Measurements from ENCODE around the gene XKR7.

The XKR7 gene

DNA sequence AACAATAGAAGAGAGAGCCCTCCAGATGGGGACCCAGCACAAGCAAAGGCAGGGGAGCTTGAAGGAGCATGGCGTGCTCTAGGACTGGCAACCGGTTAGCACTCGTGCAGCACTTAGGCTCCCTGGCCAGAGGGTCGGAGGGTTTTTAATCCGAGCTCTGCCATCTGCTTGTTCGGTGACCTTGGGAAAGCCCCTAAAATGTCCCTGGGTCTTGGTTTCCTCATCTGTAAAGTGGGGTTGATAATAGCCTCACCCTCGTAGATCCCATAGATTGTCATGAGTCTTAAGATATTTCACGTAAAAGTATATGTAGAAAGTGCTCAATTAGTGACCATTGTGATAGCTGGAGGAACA, 67.5 kb downstream of the XKR7 start:
- in situ Hi-C loops (cut with HindIII; ENCODE audit: low sequenced_read_pairs) = no loop called here

DNA sequence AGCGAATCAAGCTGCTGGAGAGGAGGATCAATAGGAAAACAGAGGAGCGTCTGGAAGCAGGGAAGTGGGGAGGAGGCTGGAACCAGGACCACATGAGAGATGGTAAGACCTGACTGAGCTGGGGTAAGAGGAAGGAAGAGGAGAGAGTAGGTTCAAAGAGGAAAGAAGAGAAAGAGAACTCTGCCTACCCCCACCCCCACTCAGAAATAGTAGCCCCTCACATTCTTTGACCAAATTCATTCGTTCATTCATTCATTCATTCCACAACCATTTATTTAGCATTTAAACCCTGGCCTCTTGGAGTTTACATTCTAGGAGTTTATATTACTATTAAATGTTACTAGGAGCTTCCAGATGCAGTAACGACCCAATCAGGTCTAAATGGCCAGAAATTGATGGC, 68.3 kb downstream of the XKR7 start:
- in situ Hi-C loops (cut with HindIII; ENCODE audit: low sequenced_read_pairs) = no loop called here

DNA sequence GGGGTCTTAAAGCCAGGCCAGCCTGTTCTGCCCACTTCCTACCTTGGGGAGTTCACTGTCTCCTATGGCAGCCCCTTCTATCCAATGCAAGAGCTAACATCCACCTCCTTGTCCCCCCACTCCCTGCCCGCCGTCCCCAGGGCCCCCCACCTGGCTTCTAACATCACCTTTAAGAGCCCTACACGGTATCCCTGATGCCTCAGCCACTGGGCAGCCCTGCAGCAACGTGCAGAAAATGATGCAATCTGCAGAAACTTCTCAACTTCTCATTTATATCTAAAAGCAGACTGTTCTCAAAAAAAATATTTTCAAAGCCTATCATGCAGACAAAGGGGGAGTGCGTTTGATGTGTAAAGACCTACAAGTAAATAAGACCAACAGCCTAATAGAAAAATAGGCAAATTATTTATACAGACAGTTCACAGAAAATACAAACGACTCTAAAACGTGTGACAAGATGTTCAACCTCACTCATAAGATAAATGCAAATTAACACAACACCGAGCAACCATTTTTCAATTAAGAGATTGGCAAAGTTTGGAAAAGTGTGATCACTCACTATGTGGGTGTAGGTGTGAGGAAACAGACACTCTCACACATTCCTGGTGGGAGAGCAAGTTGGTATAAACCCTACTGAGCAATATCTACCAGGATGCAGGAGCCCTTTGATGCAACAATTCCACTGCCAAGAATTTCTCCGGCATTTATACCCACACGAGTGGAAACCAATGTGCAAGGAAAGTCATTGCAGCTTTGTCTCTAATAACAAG, 69.0 kb downstream of the XKR7 start:
- in situ Hi-C loops (cut with HindIII; ENCODE audit: low sequenced_read_pairs) = no loop called here

DNA sequence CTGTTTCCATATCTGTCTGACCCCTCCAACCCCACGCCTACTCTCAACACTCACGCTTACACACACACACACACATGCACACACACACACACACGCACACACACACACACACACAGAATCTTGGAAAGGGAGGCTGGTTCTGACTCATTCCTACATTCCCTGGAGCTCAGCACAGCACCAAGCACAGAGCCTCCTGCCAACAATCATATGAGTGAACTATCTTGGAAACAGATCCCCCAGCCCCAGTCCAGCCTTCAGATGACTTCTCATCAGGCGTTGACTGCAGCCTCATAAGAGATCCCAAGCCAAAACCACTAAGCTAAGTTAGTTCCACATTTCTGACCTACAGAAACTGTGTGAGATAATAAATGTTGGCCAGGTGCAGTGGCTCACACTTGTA, 70.0 kb downstream of the XKR7 start:
- in situ Hi-C loops (cut with HindIII; ENCODE audit: low sequenced_read_pairs) = no loop called here

DNA sequence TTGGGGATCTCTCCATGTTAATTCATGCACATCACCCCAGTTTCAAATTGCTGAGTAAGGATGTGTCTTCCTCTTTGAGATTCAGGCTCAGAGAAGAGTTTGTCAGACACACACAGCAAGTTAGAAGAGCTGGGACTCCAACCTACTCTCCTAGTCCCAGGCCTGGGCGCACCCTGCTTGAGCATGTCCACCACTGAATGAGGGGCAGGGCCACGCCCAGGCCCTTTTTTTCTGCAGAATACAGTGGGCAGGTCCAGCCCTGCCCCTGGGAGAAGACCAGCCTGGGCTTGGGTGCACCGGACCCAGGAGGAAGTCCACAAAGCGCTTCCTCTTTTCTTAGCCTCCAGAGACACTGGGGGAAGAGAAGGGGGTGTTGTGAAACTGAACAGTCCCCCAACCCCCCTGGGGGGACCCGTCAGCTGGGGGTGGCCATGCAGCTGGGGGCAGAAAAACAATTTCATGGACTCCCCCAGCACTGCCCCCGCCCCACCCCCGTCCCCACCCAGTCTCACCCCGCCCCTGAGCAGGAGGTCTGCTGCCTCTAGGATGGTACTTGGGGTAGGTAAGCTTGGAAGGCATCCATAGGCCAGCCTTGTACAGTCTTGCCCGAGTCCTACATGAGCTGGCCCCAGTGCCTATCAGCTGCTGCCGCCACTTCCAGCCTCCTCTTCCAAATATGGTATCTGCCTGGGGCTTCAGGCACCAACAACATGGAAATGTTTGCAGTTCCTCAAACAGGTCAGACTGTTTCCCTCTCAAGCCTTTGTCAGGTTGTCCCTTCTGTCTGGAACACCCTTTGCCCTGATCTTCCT, 72.4 kb downstream of the XKR7 start:
- in situ Hi-C loops (cut with HindIII; ENCODE audit: low sequenced_read_pairs) = loop anchor here (10.0 kb wide), 1 partner anchor 66 kb away; no protein-coding TSS in a partner anchor

DNA sequence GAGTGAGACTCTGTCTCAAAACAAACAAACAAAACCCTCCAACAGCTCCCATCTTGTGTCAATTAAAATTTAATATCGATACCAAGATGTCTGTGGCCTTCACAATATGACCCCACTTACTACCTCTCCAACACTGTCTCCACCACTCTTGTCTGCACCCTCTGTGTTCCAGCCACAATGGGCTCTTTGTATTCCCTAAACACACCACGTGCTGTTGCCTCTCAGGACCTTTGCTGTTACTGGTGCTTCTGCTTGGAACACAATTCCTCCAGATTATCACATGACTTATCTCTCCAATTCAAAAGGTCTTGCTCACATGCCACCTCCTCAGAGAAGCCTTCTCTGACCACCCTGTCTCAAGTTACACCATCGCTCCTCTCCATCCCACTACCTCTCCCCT, 78.0 kb downstream of the XKR7 start:
- in situ Hi-C loops (cut with HindIII; ENCODE audit: low sequenced_read_pairs) = loop anchor here (10.0 kb wide), 1 partner anchor 71 kb away; no protein-coding TSS in a partner anchor

DNA sequence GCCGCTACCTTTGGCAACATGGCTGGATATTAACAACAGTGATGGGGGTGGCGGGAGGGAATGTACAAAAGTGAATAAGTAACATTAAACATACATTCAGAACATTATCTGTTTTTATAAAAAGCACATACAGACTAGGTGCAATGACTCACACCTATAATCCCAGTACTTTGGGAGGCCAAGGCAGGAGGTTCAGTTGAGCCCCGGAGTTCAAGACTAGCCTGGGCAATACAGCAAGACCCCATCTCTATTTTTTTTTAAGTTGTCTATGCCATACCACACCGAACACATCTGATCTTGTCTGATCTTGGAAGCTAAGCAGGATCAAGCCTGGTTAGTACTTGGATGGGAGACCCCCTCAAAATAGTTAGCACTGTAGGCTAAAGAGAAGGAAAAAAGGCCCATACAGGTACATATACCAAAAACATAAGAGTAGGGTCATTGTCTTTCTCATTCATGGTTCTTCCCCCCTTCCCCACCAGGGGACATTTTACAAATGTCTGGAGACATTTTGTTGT, 82.4 kb downstream of the XKR7 start:
- in situ Hi-C loops (cut with HindIII; ENCODE audit: low sequenced_read_pairs) = no loop called here

DNA sequence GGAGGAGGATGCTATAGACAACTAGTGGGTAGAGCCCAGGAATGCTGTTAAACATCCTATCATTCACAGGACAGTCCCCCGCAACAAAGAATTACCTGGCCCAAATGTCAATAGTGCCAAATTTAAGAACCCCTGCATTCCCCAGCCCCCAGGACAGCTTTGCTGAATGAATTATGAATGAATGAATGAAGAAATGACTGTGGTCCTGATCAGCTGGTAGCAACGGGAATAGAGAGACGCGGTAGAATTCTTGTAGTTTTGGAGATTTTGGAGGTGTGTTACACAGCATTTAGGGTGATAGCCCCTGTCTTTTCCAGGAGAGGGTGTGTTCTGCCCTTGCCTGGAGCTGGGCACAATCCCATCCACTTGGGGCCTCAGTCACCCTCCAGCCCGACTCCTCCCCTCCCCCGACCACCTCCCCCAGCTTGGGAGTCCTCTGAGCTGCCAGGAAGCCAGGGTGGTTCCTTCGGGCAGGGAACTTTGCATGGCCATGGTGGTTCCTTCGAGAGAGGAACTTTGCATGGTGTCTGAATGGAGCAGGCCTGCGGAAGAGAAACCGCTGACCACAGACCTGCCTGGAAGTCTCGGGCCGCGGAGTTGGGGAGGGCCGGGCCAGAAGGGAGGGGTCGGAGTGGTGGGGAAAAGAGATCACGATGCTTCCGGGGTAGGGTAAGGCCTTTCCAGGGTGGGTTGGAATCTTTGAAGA, 83.1 kb downstream of the XKR7 start:
- in situ Hi-C loops (cut with HindIII; ENCODE audit: low sequenced_read_pairs) = no loop called here

DNA sequence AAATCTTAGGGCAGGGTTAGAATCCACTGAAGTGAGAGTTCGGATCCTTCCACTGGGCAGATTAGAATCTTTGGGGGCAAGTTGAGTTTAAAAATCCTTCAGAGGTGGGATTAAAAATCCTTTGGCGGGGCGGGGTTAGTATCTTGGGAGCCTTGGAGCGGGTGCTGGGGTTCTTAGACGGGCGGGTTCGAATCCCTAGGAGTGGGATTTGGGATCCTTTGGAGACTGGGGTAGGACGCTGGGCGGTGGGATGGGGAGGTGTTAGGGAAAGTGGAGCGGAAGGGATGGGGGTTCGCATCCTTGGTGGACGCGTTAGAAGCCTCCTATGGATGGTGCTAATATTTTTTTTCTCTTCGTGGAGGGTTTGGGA, 83.8 kb downstream of the XKR7 start:
- in situ Hi-C loops (cut with HindIII; ENCODE audit: low sequenced_read_pairs) = no loop called here

DNA sequence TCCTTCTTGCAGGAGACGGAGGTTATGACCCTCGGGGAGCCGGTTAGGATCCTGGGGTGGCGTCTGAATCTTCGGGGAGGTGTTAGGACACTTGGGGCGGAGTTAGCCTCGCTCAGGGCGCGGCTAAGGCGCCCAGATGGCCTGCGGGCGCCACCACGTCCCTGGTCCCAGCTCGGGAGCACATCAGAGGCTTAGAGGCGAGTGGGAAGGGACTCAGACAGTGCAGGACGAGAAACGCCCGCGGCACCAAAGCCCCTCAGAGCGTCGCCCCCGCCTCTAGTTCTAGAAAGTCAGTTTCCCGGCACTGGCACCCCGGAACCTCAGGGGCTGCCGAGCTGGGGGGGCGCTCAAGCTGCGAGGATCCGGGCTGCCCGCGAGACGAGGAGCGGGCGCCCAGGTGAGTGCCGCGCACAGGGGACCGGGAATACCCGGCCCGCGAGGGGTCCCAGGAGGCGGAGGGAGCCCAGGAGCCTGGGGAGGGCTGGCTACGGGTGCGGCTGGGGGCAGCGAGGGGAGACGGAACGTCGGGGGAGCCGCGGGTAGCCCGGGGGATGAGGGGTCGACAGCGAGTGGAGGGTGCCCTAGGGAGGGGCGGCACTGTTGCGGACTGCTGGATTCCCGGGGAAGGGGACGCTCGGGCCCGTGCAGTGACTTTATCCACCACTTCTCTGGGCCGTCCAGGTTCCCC, 84.3 kb downstream of the XKR7 start, which contains the start of gene HCK:
Gene HCK (plus strand): TSS at position 153 of the 688 bp plus-strand sequence.
- in situ Hi-C loops (cut with HindIII; ENCODE audit: low sequenced_read_pairs) = no loop called here

DNA sequence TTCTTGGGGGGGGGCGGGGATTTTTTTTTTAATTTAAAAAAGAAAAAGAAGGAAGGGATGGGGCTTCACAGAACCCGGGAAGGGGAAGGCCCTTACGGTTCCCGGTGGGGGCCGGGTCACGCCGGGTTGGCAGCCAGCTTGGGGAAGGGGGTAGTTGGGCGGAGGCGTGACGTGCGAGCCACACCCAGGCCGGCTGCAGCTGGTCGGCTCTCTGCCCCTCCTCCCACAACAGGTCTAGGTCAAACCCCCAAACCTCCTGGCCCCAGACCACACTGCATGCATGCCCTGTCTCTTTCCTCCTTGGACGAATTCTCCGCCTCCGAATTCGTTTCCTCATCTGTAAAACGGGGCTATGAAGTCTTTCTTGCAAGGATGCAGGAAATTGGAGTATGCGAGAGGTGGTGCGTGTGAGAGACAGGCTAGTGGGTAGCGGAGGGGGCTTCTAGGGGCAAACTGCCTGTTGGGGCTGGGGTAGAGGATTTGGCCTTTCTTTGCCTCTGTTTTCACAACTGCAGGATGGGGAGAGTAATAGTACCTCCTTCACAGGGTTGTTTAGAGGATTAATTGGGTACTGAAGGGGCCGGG, 84.9 kb downstream of the XKR7 start:
- in situ Hi-C loops (cut with HindIII; ENCODE audit: low sequenced_read_pairs) = no loop called here

Measured in DLD1 (cell line).